Lower leg skin (tissue), 3 donors: ENCODE data around the gene HCCS.

Source experiments
- CTCF ChIP-seq, 3 donors: fragments of 450-650 bp; IDR thresholded peaks; one replicate each; pipeline ENCODE4 v1.5.1; 2016; ENCODE audit warnings: antibody characterized with exemption in 3 of 3, mild to moderate bottlenecking in 3 of 3, moderate library complexity in 2 of 3
- POLR2A ChIP-seq, 2 donors: fragments of 450-650 bp; IDR thresholded peaks; one replicate each; pipeline ENCODE4 v1.6.1; 2016 to 2017; ENCODE audit warnings: antibody characterized with exemption in 2 of 2, mild to moderate bottlenecking in 1 of 2, moderate library complexity in 1 of 2

GRCh38 chrX:11172415-11172814, 61.3 kb downstream of the HCCS start:
- TF ChIP-seq POLR2A (IDR thresholded peaks at IDR 0.05): no peak
- no peak for TF ChIP-seq CTCF (IDR thresholded peaks at IDR 0.05)
